Transverse colon (tissue), 4 donors: Measurements from ENCODE around the gene ADAM12. TPM values are rescaled to one million over a fixed set of nuclear protein-coding genes. Genes with fewer than 3 reads are reported as not detected.

Experiments
- DNase-seq: peaks from one replicate; pipeline ENCODE4 v3.0.0-alpha.2; 2019
- H3K27ac ChIP-seq, 4 donors: fragments of 200-600 bp; sonication (generic); 2 replicates each; pipeline ENCODE4 v1.5.1; 2016 to 2018; ENCODE audit warnings: inconsistent platforms in 4 of 4
- H3K27me3 ChIP-seq: fragments of 200-600 bp; sonication (generic); 2 replicates; pipeline ENCODE4 v1.5.1; 2017; ENCODE audit warnings: inconsistent platforms
- H3K36me3 ChIP-seq, 4 donors: fragments of 200-600 bp; sonication (generic); 2 replicates each; pipeline ENCODE4 v1.5.1; 2017 to 2019; ENCODE audit warnings: inconsistent platforms in 4 of 4
- H3K4me1 ChIP-seq, 4 donors: fragments of 200-600 bp; sonication (generic); 2 replicates each; pipeline ENCODE4 v1.5.1; 2017 to 2020; ENCODE audit warnings: inconsistent platforms in 4 of 4
- H3K4me3 ChIP-seq, 4 donors: fragments of 200-600 bp; sonication (generic); 1 replicate in 1 of 4; 2 replicates in 3 of 4; pipeline versions ENCODE4 v1.5.1 to v1.6.1; 2017 to 2019; ENCODE audit warnings: inconsistent platforms in 4 of 4
- H3K9me3 ChIP-seq, 2 donors: fragments of 200-600 bp; sonication (generic); 2 replicates each; pipeline ENCODE4 v1.5.1; 2017 to 2019; ENCODE audit warnings: inconsistent platforms in 2 of 2
- EP300 ChIP-seq: sonication (generic); formaldehyde crosslinking; IDR thresholded peaks from one replicate; pipeline ENCODE4 v1.6.1; 2017; ENCODE audit warnings: antibody characterized with exemption, low read depth
- POLR2A ChIP-seq: fragments of 450-650 bp; IDR thresholded peaks from one replicate; pipeline ENCODE4 v1.6.1; 2016; ENCODE audit warnings: antibody characterized with exemption, mild to moderate bottlenecking, moderate library complexity
- POLR2AphosphoS5 ChIP-seq, 3 donors: sonication (generic); formaldehyde crosslinking; IDR thresholded peaks; one replicate each; pipeline ENCODE4 v1.6.1; 2016; ENCODE audit warnings: antibody characterized with exemption in 3 of 3
- WGBS, 2 donors: methylation state at CpG; one replicate each; pipeline ENCODE4 v1.1.5; 2018; ENCODE audit warnings: low coverage in 1 of 2; 5-methylcytosine and 5-hydroxymethylcytosine counted together
- in situ Hi-C, 4 donors: fragments of 200-750 bp; cut with MboI; loops; one replicate each; pipeline versions ENCODE4 v1.15.0 to v1.15.1; 2017; ENCODE audit warnings: low sequenced_read_pairs in 3 of 4, low pct_ligation_motif_present in 1 of 4, low pct_unique_long_range_greater_than_20kb in 1 of 4
- intact Hi-C: fragments of 100-400 bp; cut with DNase I; formaldehyde crosslinking; loops from one replicate; pipeline ENCODE4 v1.15.1; 2023; ENCODE audit warnings: low total_unique reads
- total RNA-seq, 4 donors: library from RNA; depleted of rRNA; stranded (reverse); fragments of >200 nt; gene quantifications; one replicate each; pipeline ENCODE4 v1.1.0, GENCODE V29; 2016
- TF ChIP-seq, protein P1 (sequence below), 5 experiments: fragments of 200-600 bp in 3 of 5; fragments of 450-650 bp in 2 of 5; sonication (generic) in 3 of 5; IDR thresholded peaks; 1 replicate in 2 of 5; 2 replicates in 3 of 5; pipeline ENCODE4 v1.5.1; 2016 to 2017; ENCODE audit warnings: antibody characterized with exemption in 5 of 5, inconsistent platforms in 3 of 5, mild to moderate bottlenecking in 2 of 5, moderate library complexity in 1 of 5

The ADAM12 gene
- total RNA-seq, 4 donors from 2014 or later, result 0.14 to 2.2 (median 1.1) TPM; not detected in 1

DNA sequence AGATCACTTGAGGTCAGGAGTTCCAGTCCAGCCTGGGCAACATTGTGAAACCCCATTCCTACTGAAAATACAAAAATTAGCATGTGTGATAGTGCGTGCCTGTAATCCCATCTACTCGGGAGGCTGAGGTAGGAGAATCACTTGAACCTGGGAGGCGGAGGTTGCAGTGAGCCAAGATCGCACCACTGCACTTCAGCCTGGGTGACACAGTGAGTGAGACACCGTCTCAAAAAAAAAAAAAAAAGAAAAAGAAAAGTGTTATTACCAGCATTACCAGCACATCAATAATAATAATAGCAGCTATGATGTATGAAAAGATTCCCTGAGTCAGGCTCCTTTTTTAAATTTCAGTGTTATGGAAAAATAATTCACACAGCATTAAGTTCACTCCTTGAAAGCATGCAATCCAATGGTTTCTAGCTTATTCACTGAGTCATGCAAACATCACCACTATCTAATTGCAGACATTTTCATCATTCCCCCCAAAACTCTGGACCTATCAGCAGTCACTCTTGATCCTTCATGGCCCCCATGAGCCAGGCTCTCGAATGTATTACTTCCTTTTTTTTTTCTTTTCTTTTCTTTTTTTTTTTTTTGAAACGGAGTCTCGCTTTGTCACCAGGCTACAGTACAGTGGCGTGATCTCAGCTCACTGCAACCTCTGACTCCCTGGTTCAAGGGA, 263.5 kb downstream of the ADAM12 start:
- in situ Hi-C loops, result no loop called here
- TF ChIP-seq, protein P1, sequence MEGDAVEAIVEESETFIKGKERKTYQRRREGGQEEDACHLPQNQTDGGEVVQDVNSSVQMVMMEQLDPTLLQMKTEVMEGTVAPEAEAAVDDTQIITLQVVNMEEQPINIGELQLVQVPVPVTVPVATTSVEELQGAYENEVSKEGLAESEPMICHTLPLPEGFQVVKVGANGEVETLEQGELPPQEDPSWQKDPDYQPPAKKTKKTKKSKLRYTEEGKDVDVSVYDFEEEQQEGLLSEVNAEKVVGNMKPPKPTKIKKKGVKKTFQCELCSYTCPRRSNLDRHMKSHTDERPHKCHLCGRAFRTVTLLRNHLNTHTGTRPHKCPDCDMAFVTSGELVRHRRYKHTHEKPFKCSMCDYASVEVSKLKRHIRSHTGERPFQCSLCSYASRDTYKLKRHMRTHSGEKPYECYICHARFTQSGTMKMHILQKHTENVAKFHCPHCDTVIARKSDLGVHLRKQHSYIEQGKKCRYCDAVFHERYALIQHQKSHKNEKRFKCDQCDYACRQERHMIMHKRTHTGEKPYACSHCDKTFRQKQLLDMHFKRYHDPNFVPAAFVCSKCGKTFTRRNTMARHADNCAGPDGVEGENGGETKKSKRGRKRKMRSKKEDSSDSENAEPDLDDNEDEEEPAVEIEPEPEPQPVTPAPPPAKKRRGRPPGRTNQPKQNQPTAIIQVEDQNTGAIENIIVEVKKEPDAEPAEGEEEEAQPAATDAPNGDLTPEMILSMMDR (IDR thresholded peaks at IDR 0.05), result no peak
- TF ChIP-seq EP300 (no peak), POLR2A (no peak), POLR2AphosphoS5 (IDR thresholded peaks at IDR 0.05) (no peak)
- no peak overlapping the region for H3K4me3 ChIP-seq
- WGBS, 2 donors, result 50 to 81% methylated on average over 1 to 9 of the region's 9 CpGs
- no peaks in the 10 kb centered on the region for H3K36me3 ChIP-seq
- no peaks in the 10 kb centered on the region for H3K9me3 ChIP-seq
- no peaks in the 10 kb centered on the region for H3K27me3 ChIP-seq
- no peak overlapping the region for H3K27ac ChIP-seq
- H3K4me1 ChIP-seq, result no peaks in the 10 kb centered on the region
- DNase-seq, result no peak
- intact Hi-C loops, result no loop called here

DNA sequence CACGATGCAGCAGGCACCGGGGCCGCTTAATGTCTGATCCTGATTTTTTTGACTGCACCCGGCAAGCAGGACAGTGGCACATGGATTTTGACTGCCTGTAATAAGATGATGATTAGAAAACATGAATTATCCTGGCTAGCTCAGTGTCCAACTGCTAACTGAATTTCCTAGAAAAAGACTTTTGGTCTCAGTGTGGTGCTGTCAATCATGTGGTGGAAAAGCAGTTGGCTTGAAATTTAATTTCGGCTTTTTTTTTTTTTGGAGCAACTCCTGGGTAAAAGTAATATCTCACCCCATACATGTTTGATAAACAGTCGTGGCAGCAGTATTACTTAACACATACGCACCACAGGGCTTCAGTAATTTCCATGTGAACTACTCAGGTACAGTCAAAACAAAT, 264.2 kb downstream of the ADAM12 start:
- no peak overlapping the region for H3K4me3 ChIP-seq
- no peak overlapping the region for H3K27ac ChIP-seq
- no peaks in the 10 kb centered on the region for H3K36me3 ChIP-seq
- TF ChIP-seq EP300 (no peak), POLR2A (no peak)
- TF ChIP-seq, protein P1 (IDR thresholded peaks at IDR 0.05), result no peak
- WGBS, 2 donors, result 64 to 80% methylated on average over 3 to 7 of the region's 7 CpGs
- no peaks in the 10 kb centered on the region for H3K9me3 ChIP-seq
- in situ Hi-C loops (no loop called here), intact Hi-C loops (no loop called here)
- DNase-seq, result no peak
- peaks cover 2% of the 10 kb centered on the region for H3K27me3 ChIP-seq
- H3K4me1 ChIP-seq, result no peaks in the 10 kb centered on the region

DNA sequence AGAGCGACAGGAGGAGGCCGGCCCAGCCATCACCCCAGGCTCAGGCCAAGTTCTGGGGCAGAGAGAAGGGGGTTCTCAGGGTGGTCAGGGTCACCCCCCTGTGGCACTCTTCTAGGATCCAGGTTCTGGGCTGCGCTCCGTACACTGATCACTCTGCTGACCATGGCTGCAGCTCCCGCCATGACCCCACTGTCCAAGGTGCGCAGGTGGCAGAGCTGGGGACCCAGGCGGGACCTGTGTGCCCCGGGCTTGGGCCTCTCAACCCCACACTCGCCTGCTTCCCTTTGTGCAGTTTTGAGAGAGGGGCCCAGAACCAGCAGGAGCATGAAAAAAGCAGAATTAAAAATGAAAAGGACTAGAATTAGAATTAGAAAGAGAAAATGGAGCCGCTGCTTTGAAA, 264.8 kb downstream of the ADAM12 start:
- no peaks in the 10 kb centered on the region for H3K9me3 ChIP-seq
- no peaks in the 10 kb centered on the region for H3K4me1 ChIP-seq
- in situ Hi-C loops, result no loop called here
- 87 to 93% methylated on average over 2 to 10 of the region's 10 CpGs for WGBS, 2 donors
- TF ChIP-seq, protein P1 (IDR thresholded peaks at IDR 0.05), result no peak
- TF ChIP-seq EP300 (no peak), POLR2AphosphoS5 (IDR thresholded peaks at IDR 0.05) (no peak), POLR2A (no peak)
- no peaks in the 10 kb centered on the region for H3K36me3 ChIP-seq
- H3K27me3 ChIP-seq, result peaks cover 8% of the 10 kb centered on the region
- no peak for DNase-seq
- H3K27ac ChIP-seq, result no peak overlapping the region
- H3K4me3 ChIP-seq, result no peak overlapping the region
- intact Hi-C loops, result no loop called here

DNA sequence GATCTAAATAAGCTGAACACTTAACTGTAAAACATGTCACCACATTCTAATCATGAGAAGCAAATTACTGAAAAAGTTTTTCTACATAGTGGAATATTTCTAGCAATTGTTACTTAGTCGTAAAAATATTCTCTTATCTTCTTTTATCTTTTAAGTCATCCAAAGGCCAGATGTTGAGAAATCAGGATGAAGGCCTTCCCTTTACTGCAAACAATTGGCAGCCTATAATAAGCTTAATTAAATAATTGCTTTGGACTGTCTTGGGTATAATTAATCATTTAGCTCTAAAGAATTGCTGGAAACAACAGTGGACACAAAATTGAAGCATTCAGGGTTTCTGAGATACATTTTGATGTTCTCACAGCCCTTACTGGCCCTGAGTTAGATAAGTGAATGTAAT, 265.4 kb downstream of the ADAM12 start:
- Histone ChIP-seq H3K27ac (no peak overlapping the region), H3K4me3 (no peak overlapping the region), H3K36me3 (no peaks in the 10 kb centered on the region), H3K27me3 (peaks cover 8% of the 10 kb centered on the region), H3K4me1 (no peaks in the 10 kb centered on the region), H3K9me3 (no peaks in the 10 kb centered on the region)
- no peak for TF ChIP-seq POLR2AphosphoS5 (IDR thresholded peaks at IDR 0.05)
- TF ChIP-seq, protein P1 (IDR thresholded peaks at IDR 0.05), result no peak
- TF ChIP-seq EP300, result no peak
- TF ChIP-seq POLR2A, result no peak
- WGBS, 2 donors, result 77 to 83% methylated on average over 1 of the region's 1 CpG
- in situ Hi-C loops, result no loop called here
- intact Hi-C loops, result no loop called here
- DNase-seq, result no peak
